OCI-M2 (cell line): ENCODE measurements around the gene ATP6V0C.

ENCODE experiments used
- DNase-seq: peaks from one replicate; lab custom pipeline; 2025; ENCODE audit not compliant: unreplicated experiment; lab: John Stamatoyannopoulos, UW

ATP6V0C gene

GRCh38 chr16:2513405-2514332 is at the start of gene ATP6V0C:
TSS of gene ATP6V0C (plus strand) at chr16:2513952. CDS start at chr16:2514104, 152 bp downstream.
- DNase-seq, result no peak

- DNase-seq, result no peak
Observed at GRCh38 chr16:2464333-2464732, 49.4 kb upstream of the ATP6V0C start.

GRCh38 chr16:2465653-2466415 is 47.9 kb upstream of the ATP6V0C start:
- DNase-seq, result no peak

GRCh38 chr16:2466667-2467527 is 46.9 kb upstream of the ATP6V0C start:
- DNase-seq, result no peak

- DNase-seq, result no peak
Observed at GRCh38 chr16:2467528-2468232, 46.1 kb upstream of the ATP6V0C start.

DNA sequence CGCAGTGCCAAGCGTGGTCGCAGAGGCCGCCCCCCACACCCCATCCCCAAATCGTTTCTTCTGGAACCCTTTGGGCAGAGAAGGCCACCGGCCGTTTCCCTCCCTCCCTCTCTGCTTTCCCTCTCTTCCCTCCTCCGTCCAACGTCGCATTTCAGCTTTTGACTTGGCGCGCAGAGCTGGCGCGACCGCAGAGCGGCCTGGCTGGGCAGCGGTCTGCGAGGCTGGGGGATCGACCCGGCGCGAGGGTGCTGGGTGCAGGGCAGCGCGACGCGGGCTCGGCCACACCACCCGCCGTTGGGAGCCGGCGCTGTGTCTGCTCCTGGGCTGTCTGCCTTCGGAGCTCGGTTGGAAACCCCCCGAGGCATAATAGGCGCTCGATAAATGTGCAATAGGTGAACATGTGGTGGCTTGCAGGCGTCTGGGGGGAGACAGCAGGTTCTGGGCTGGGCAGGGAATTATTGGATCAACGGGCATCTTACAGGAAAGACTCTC is 45.5 kb upstream of the ATP6V0C start:
- no peak for DNase-seq

GRCh38 chr16:2468725-2469398 is 44.9 kb upstream of the ATP6V0C start:
- DNase-seq, result no peak

GRCh38 chr16:2469399-2470233 is 44.1 kb upstream of the ATP6V0C start:
- no peak for DNase-seq

DNA sequence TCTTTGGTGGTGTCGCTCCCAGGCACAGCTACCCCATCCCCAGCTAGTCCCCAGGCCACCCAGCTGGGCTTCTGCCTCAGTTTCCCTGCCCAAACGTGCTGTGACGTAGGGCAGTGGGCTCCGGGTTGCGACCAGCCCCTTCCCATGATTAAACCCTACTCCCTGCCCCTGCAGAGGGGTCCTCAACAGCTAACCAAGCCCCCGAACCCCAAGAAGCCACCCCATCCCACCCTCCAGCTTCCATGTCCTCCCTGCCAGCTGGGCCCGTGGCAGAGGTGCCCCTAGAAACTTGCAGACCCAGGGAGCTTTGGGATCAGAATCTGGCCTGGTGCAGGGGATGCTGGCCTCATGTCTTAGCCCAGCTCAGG is 43.5 kb upstream of the ATP6V0C start:
- DNase-seq, result no peak

- no peak for DNase-seq
Observed at GRCh38 chr16:2470603-2471015, 43.1 kb upstream of the ATP6V0C start.

- DNase-seq, result no peak
Observed at GRCh38 chr16:2471016-2471652, 42.6 kb upstream of the ATP6V0C start, which contains the start of gene NTN3. TSS of gene NTN3 (plus strand) at chr16:2471297. CDS start at chr16:2471702, 405 bp downstream.

DNA sequence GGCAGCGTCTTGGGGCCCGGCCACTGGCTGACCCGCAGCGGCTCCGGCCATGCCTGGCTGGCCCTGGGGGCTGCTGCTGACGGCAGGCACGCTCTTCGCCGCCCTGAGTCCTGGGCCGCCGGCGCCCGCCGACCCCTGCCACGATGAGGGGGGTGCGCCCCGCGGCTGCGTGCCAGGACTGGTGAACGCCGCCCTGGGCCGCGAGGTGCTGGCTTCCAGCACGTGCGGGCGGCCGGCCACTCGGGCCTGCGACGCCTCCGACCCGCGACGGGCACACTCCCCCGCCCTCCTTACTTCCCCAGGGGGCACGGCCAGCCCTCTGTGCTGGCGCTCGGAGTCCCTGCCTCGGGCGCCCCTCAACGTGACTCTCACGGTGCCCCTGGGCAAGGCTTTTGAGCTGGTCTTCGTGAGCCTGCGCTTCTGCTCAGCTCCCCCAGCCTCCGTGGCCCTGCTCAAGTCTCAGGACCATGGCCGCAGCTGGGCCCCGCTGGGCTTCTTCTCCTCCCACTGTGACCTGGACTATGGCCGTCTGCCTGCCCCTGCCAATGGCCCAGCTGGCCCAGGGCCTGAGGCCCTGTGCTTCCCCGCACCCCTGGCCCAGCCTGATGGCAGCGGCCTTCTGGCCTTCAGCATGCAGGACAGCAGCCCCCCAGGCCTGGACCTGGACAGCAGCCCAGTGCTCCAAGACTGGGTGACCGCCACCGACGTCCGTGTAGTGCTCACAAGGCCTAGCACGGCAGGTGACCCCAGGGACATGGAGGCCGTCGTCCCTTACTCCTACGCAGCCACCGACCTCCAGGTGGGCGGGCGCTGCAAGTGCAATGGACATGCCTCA is 41.9 kb upstream of the ATP6V0C start:
- DNase-seq, result no peak

DNA sequence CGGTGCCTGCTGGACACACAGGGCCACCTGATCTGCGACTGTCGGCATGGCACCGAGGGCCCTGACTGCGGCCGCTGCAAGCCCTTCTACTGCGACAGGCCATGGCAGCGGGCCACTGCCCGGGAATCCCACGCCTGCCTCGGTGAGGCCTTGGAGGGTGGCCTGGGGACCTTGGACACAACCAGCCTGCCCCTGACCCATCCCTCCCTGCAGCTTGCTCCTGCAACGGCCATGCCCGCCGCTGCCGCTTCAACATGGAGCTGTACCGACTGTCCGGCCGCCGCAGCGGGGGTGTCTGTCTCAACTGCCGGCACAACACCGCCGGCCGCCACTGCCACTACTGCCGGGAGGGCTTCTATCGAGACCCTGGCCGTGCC is 41.3 kb upstream of the ATP6V0C start:
- DNase-seq, result no peak

DNA sequence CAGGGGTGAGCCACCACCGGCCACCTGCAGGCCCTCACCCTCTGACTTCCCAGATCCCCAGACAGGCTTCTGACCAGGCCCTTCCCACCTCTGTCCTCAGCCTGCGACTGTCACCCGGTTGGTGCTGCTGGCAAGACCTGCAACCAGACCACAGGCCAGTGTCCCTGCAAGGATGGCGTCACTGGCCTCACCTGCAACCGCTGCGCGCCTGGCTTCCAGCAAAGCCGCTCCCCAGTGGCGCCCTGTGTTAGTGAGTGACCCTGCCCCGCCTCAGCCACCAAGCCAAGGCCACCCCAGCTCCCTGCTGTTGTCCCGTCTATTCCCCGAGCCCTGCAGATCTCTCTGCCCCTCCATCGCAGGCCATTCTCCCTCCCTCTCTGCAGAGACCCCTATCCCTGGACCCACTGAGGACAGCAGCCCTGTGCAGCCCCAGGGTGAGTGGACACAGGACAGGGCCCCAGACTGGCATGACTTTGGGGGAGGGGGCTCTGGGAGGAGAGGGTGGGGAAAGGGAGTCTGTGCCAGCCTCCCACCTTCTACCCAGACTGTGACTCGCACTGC is 40.8 kb upstream of the ATP6V0C start:
- no peak for DNase-seq

DNA sequence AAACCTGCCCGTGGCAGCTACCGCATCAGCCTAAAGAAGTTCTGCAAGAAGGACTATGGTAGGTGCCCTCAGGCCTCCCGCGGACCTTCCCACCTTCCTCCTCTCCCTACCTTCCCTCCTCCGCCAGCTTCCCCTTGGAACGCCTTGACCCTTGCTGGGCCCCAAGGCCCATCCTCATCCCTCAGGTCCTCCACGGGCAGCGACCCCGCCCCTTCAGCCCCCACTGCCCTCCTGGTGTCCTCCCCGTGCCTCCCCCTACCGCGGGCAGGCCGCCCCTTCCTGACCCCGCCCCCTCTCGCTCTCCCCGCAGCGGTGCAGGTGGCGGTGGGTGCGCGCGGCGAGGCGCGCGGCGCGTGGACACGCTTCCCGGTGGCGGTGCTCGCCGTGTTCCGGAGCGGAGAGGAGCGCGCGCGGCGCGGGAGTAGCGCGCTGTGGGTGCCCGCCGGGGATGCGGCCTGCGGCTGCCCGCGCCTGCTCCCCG is 40.3 kb upstream of the ATP6V0C start:
- DNase-seq, result no peak

- no peak for DNase-seq
Observed at GRCh38 chr16:2473999-2474876, 39.5 kb upstream of the ATP6V0C start.
